WTC11 (cell line): ENCODE measurements around the gene ARPC5. TPM values are rescaled to one million over a fixed set of nuclear protein-coding genes. Genes with fewer than 3 reads are reported as not detected.

Experiments used
- ATAC-seq: fragments of 200-7000 bp; cut with Tn5 transposase; 2 replicates; pipeline ENCODE4 v1.10.0; 2021; ENCODE audit warnings: mild to moderate bottlenecking, moderate library complexity
- CTCF ChIA-PET: fragments of 300-600 bp; sonication (Branson Sonifier 250); formaldehyde crosslinking; loops from one replicate; lab custom pipeline; 2021; ENCODE audit warnings: antibody characterized with exemption; lab: Charles Lee
- POLR2A ChIA-PET: fragments of 350-600 bp; sonication (Branson Sonifier 250); formaldehyde crosslinking; loops from one replicate; lab custom pipeline; 2021; ENCODE audit warnings: antibody characterized with exemption; lab: Charles Lee
- DNase-seq: peaks from one replicate; pipeline ENCODE4 v3.0.0; 2021; ENCODE audit warnings: low spot score
- H3K27ac Mint-ChIP-seq: 2 replicates; pipeline ENCODE4 v1.8.0; 2021; ENCODE audit warnings: mixed read lengths
- H3K27me3 Mint-ChIP-seq: 2 replicates; pipeline ENCODE4 v1.8.0; 2021; ENCODE audit warnings: low read depth, mild to moderate bottlenecking, moderate library complexity, mixed read lengths
- H3K36me3 Mint-ChIP-seq: 2 replicates; pipeline ENCODE4 v1.8.0; 2021; ENCODE audit warnings: mixed read lengths
- H3K4me1 Mint-ChIP-seq: 2 replicates; pipeline ENCODE4 v1.8.0; 2022; ENCODE audit warnings: mixed read lengths
- H3K4me3 Mint-ChIP-seq: 2 replicates; pipeline ENCODE4 v1.8.0; 2021; ENCODE audit warnings: mild to moderate bottlenecking, moderate library complexity, mixed read lengths
- H3K9me3 Mint-ChIP-seq: 2 replicates; pipeline ENCODE4 v1.8.0; 2021; ENCODE audit warnings: mixed read lengths
- ATF1 ChIP-seq: sonication (generic); formaldehyde crosslinking; IDR thresholded peaks from 2 replicates; pipeline ENCODE4 v1.8.1; 2023; ENCODE audit warnings: mild to moderate bottlenecking, moderate library complexity, missing genetic modification reagents
- CBFB ChIP-seq: sonication (generic); formaldehyde crosslinking; IDR thresholded peaks from 2 replicates; pipeline ENCODE4 v1.8.1; 2022; ENCODE audit warnings: mild to moderate bottlenecking, low read depth, missing genetic modification reagents
- EMX1 ChIP-seq: fragments of 250-450 bp; sonication (Bioruptor Pico); IDR thresholded peaks from 2 replicates; pipeline ENCODE4 v1.8.0; 2021; ENCODE audit warnings: mild to moderate bottlenecking
- GABPB1 ChIP-seq: sonication (generic); formaldehyde crosslinking; IDR thresholded peaks from 2 replicates; pipeline ENCODE4 v1.8.1; 2023; ENCODE audit warnings: mild to moderate bottlenecking, missing genetic modification reagents
- GRHL2 ChIP-seq: fragments of 250-450 bp; sonication (Bioruptor Pico); IDR thresholded peaks from 2 replicates; pipeline ENCODE4 v1.8.0; 2022; ENCODE audit warnings: mild to moderate bottlenecking, moderate library complexity; ENCODE audit not compliant: insufficient replicate concordance, severe bottlenecking
- IRF2 ChIP-seq: sonication (generic); formaldehyde crosslinking; IDR thresholded peaks from 2 replicates; pipeline ENCODE4 v1.8.0; 2022; ENCODE audit warnings: low read depth, missing genetic modification reagents, borderline replicate concordance
- MYBL2 ChIP-seq: sonication (generic); formaldehyde crosslinking; IDR thresholded peaks from 2 replicates; pipeline ENCODE4 v1.8.1; 2023; ENCODE audit warnings: mild to moderate bottlenecking, moderate library complexity, missing genetic modification reagents
- NFATC4 ChIP-seq: fragments of 250-450 bp; sonication (Bioruptor Pico); IDR thresholded peaks from 2 replicates; pipeline ENCODE4 v1.9.0; 2021; ENCODE audit warnings: mild to moderate bottlenecking
- NFE2L1 ChIP-seq: sonication (generic); formaldehyde crosslinking; IDR thresholded peaks from 2 replicates; pipeline ENCODE4 v1.8.1; 2023; ENCODE audit warnings: missing genetic modification reagents
- NR2C2 ChIP-seq: sonication (generic); formaldehyde crosslinking; IDR thresholded peaks from 2 replicates; pipeline ENCODE4 v1.8.0; 2022; ENCODE audit warnings: mild to moderate bottlenecking, missing genetic modification reagents
- PRDM15 ChIP-seq: sonication (generic); formaldehyde crosslinking; IDR thresholded peaks from 2 replicates; pipeline ENCODE4 v1.8.0; 2022; ENCODE audit warnings: missing genetic modification reagents
- PREB ChIP-seq: sonication (generic); formaldehyde crosslinking; IDR thresholded peaks from 2 replicates; pipeline ENCODE4 v1.8.1; 2022; ENCODE audit warnings: mild to moderate bottlenecking, missing genetic modification reagents, moderate library complexity, borderline replicate concordance
- USF2 ChIP-seq: sonication (generic); formaldehyde crosslinking; IDR thresholded peaks from 2 replicates; pipeline ENCODE4 v1.8.1; 2023; ENCODE audit warnings: mild to moderate bottlenecking, missing genetic modification reagents, moderate library complexity
- ZBTB21 ChIP-seq: sonication (generic); formaldehyde crosslinking; IDR thresholded peaks from 2 replicates; pipeline ENCODE4 v1.8.1; 2023; ENCODE audit warnings: mild to moderate bottlenecking, missing genetic modification reagents, borderline replicate concordance
- ZNF121 ChIP-seq: sonication (generic); formaldehyde crosslinking; IDR thresholded peaks from 2 replicates; pipeline ENCODE4 v1.8.0; 2023; ENCODE audit warnings: missing genetic modification reagents
- ZNF232 ChIP-seq: sonication (generic); formaldehyde crosslinking; IDR thresholded peaks from 2 replicates; pipeline ENCODE4 v1.8.0; 2022; ENCODE audit warnings: mild to moderate bottlenecking, missing genetic modification reagents
- ZNF317 ChIP-seq: sonication (generic); formaldehyde crosslinking; IDR thresholded peaks from 2 replicates; pipeline ENCODE4 v1.8.1; 2023; ENCODE audit warnings: low read depth, mild to moderate bottlenecking, moderate library complexity, missing genetic modification reagents, borderline replicate concordance
- ZNF396 ChIP-seq: fragments of 250-450 bp; sonication (Bioruptor Pico); IDR thresholded peaks from 2 replicates; pipeline ENCODE4 v1.8.0; 2021; ENCODE audit warnings: mild to moderate bottlenecking, moderate library complexity, borderline replicate concordance
- total RNA-seq: library from RNA; stranded (reverse); gene quantifications from 3 replicates; pipeline ENCODE4 v1.2.3, GENCODE V29; 2021
- TF ChIP-seq, protein P1 (sequence below): sonication (generic); formaldehyde crosslinking; IDR thresholded peaks from 2 replicates; pipeline ENCODE4 v1.8.1; 2023; ENCODE audit warnings: mild to moderate bottlenecking, missing genetic modification reagents
- TF ChIP-seq, protein P2 (sequence below): fragments of 250-450 bp; sonication (Bioruptor Pico); IDR thresholded peaks from 2 replicates; pipeline ENCODE4 v1.8.0; 2021; ENCODE audit warnings: mild to moderate bottlenecking
- TF ChIP-seq, protein P3 (sequence below): sonication (generic); formaldehyde crosslinking; conservative IDR thresholded peaks from 2 replicates; pipeline ENCODE4 v1.8.1; 2023; ENCODE audit warnings: mild to moderate bottlenecking, low read depth, missing genetic modification reagents, moderate library complexity

Gene ARPC5
- total RNA-seq, 1 experiment from 2014 or later = 51.7 TPM

DNA sequence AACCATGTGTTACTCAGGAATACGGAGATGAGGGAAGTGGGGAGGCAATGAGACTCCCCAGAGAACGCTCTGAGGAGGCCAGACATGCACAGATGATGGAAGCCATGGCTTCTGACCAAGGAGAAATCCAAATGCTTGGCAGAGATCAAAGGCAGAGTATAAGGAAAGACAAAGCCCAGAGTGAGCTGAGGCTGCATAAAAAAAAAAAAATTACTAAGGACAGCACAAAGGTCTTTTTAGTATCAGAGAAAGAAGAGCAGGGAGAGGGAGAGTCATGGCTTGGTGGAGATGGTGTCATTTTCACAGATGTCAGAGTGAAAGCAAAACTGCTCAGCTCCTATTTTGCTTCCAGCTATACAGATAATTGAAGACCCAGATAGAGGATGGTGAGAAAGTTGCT lies 37.2 kb downstream of the ARPC5 start (continued):
- TF ChIP-seq, protein P1, sequence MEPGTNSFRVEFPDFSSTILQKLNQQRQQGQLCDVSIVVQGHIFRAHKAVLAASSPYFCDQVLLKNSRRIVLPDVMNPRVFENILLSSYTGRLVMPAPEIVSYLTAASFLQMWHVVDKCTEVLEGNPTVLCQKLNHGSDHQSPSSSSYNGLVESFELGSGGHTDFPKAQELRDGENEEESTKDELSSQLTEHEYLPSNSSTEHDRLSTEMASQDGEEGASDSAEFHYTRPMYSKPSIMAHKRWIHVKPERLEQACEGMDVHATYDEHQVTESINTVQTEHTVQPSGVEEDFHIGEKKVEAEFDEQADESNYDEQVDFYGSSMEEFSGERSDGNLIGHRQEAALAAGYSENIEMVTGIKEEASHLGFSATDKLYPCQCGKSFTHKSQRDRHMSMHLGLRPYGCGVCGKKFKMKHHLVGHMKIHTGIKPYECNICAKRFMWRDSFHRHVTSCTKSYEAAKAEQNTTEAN (CRISPR knock-in tag) = no peak
- TF ChIP-seq GABPB1 (CRISPR knock-in tag) (no peak), ATF1 (CRISPR knock-in tag) (no peak), ZNF317 (CRISPR knock-in tag) (no peak), ZBTB21 (CRISPR knock-in tag) (no peak), NR2C2 (CRISPR knock-in tag) (no peak), NFATC4 (CRISPR knock-in tag) (no peak), CBFB (no peak)

DNA sequence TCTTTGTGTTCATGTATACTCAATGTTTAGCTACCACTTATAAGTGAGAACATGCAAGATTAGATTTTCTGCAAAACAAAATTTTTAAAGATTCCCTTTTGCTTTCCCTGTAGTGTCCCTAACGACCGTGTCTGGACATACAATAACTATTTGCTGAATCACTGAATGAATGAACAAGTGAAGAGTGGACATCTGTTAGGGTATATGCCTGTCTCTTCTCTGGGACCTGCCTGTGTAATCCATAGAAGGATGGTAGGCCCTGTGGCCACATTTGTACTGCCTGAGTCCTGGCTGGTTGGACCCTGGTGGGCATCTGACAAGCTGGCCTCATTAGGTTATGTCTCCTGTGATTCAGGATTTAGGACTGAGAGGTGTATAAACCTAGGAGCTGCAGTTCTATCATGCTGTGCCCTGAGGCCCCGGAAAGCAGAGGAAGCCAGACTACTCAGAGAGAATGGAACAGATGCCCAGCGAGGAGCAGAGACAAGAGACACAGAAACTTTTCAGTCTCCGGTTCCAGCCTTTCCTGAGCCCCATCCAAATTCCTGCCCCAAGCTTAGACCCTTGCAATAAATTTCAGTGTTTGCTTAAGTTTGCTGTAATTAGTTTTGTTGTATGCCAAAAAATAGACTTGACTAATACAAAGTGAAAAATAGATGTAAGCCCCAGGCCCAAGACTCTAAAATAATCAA lies 37.8 kb downstream of the ARPC5 start:
- H3K4me1 Mint-ChIP-seq = peaks cover 10% of the 10 kb centered on the region
- CTCF ChIA-PET = interaction anchor here (0.7 kb wide), 1 partner anchor 31 kb away, joined by 4 read pairs; no protein-coding TSS in a partner anchor
- H3K36me3 Mint-ChIP-seq = no peaks in the 10 kb centered on the region
- POLR2A ChIA-PET = interaction anchor here (0.5 kb wide), 1 partner anchor 37 kb away, joined by 10 read pairs; no protein-coding TSS in a partner anchor
- H3K27ac Mint-ChIP-seq = no peak overlapping the region
- H3K9me3 Mint-ChIP-seq = no peaks in the 10 kb centered on the region
- no peak overlapping the region for H3K4me3 Mint-ChIP-seq
- DNase-seq = no peak
- no peaks in the 10 kb centered on the region for H3K27me3 Mint-ChIP-seq
- no peak for ATAC-seq
- TF ChIP-seq EMX1 (CRISPR knock-in tag) (no peak), IRF2 (CRISPR knock-in tag) (no peak), USF2 (CRISPR knock-in tag) (no peak), ZNF121 (CRISPR knock-in tag) (no peak), MYBL2 (CRISPR knock-in tag) (no peak), ZNF232 (no peak), NFE2L1 (CRISPR knock-in tag) (no peak)

GRCh38 chr1:183596500-183596899 lies 39.1 kb downstream of the ARPC5 start:
- ChIA-PET POLR2A (no interaction called here), CTCF (no interaction called here)
- Mint-ChIP-seq H3K4me3 (no peak overlapping the region), H3K9me3 (no peaks in the 10 kb centered on the region), H3K4me1 (peaks cover 13% of the 10 kb centered on the region), H3K36me3 (no peaks in the 10 kb centered on the region), H3K27me3 (no peaks in the 10 kb centered on the region), H3K27ac (no peak overlapping the region)
- no peak for DNase-seq
- no peak for ATAC-seq
- TF ChIP-seq USF2 (CRISPR knock-in tag) = no peak
- no peak for TF ChIP-seq PREB
- TF ChIP-seq, protein P2, sequence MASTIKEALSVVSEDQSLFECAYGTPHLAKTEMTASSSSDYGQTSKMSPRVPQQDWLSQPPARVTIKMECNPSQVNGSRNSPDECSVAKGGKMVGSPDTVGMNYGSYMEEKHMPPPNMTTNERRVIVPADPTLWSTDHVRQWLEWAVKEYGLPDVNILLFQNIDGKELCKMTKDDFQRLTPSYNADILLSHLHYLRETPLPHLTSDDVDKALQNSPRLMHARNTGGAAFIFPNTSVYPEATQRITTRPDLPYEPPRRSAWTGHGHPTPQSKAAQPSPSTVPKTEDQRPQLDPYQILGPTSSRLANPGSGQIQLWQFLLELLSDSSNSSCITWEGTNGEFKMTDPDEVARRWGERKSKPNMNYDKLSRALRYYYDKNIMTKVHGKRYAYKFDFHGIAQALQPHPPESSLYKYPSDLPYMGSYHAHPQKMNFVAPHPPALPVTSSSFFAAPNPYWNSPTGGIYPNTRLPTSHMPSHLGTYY (CRISPR knock-in tag) = no peak
- no peak for TF ChIP-seq ZNF396
- no peak for TF ChIP-seq NFATC4 (CRISPR knock-in tag)
- TF ChIP-seq NFE2L1 (CRISPR knock-in tag) = no peak
- TF ChIP-seq PRDM15 (CRISPR knock-in tag) = no peak
- TF ChIP-seq, protein P3, sequence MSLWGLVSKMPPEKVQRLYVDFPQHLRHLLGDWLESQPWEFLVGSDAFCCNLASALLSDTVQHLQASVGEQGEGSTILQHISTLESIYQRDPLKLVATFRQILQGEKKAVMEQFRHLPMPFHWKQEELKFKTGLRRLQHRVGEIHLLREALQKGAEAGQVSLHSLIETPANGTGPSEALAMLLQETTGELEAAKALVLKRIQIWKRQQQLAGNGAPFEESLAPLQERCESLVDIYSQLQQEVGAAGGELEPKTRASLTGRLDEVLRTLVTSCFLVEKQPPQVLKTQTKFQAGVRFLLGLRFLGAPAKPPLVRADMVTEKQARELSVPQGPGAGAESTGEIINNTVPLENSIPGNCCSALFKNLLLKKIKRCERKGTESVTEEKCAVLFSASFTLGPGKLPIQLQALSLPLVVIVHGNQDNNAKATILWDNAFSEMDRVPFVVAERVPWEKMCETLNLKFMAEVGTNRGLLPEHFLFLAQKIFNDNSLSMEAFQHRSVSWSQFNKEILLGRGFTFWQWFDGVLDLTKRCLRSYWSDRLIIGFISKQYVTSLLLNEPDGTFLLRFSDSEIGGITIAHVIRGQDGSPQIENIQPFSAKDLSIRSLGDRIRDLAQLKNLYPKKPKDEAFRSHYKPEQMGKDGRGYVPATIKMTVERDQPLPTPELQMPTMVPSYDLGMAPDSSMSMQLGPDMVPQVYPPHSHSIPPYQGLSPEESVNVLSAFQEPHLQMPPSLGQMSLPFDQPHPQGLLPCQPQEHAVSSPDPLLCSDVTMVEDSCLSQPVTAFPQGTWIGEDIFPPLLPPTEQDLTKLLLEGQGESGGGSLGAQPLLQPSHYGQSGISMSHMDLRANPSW (CRISPR knock-in tag) = no peak
- no peak for TF ChIP-seq GRHL2 (CRISPR knock-in tag)
- TF ChIP-seq EMX1 (CRISPR knock-in tag) = no peak
- no peak for TF ChIP-seq CBFB
